ENCODE measurements around the gene ZNF324. TPM values are rescaled to one million over a fixed set of nuclear protein-coding genes. Genes with fewer than 3 reads are reported as not detected.

Gene ZNF324
- total RNA-seq, 1 experiment from 2014 or later = 11.3 TPM

GRCh38 chr19:58479303-58479702 is 12.4 kb downstream of the ZNF324 start:
- Histone ChIP-seq H3K9ac (ENCODE audit: low read length) (no peak overlapping the region), H4K20me1 (ENCODE audit: insufficient read depth) (no peaks in the 10 kb centered on the region), H3K36me3 (ENCODE audit: control insufficient read depth in 1 of 2, insufficient read depth in 2 of 2, low read length in 2 of 2) (no peaks in the 10 kb centered on the region), H3K27ac (ENCODE audit: low read depth, low read length) (no peak overlapping the region), H3K9me2 (ENCODE audit: insufficient read depth) (no peaks in the 10 kb centered on the region), H3K79me2 (ENCODE audit: insufficient read depth, low read length) (no peaks in the 10 kb centered on the region), H3K4me1 (ENCODE audit: control insufficient read depth in 1 of 2, insufficient read depth in 2 of 2, low read length in 2 of 2) (peaks cover 13 to 25% of the 10 kb centered on the region in 2 experiments), H3K4me2 (ENCODE audit: low read length) (no peak overlapping the region), H3K27me3 (ENCODE audit: insufficient read depth, low read length) (no peaks in the 10 kb centered on the region), H2AFZ (ENCODE audit: low read depth, low read length, poor library complexity, severe bottlenecking) (no peak overlapping the region), H3K4me3 (replicated peaks in 1 of 2; ENCODE audit: low read depth in 1 of 2, low read length in 2 of 2) (no peak overlapping the region), H3K9me3 (ENCODE audit: control insufficient read depth in 1 of 2, insufficient read depth in 1 of 2, low read depth in 1 of 2, low read length in 2 of 2) (no peaks in the 10 kb centered on the region)
- TF ChIP-seq SIN3A (IDR thresholded peaks at IDR 0.05; ENCODE audit: low read depth) (no peak), FOSL1 (IDR thresholded peaks at IDR 0.05; ENCODE audit: low read depth) (no peak), ATF3 (IDR thresholded peaks at IDR 0.05) (no peak), POLR2A (IDR thresholded peaks at IDR 0.05; ENCODE audit: borderline replicate concordance, extremely low read depth, insufficient read depth, insufficient read length) (no peak), EZH2phosphoT487 (IDR thresholded peaks at IDR 0.05; ENCODE audit: borderline replicate concordance) (no peak)
- TF ChIP-seq, protein P1, sequence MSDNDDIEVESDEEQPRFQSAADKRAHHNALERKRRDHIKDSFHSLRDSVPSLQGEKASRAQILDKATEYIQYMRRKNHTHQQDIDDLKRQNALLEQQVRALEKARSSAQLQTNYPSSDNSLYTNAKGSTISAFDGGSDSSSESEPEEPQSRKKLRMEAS (IDR thresholded peaks at IDR 0.05) = no peak
- ATAC-seq = no peak
- ChIA-PET CTCF (no interaction called here), RAD21 (ENCODE audit: low non-redundant PET in 1 of 2, low total read pairs in 2 of 2, uncharacterized antibody in 2 of 2, unreplicated experiment in 2 of 2) (no interaction called here), POLR2A (no interaction called here)
- DNase-seq (ENCODE audit: low read depth, low spot score) = no peak
- intact Hi-C loops (cut with micrococcal nuclease) = no loop called here
- BruUV-seq (replicated peaks) = no TSS peak

DNA sequence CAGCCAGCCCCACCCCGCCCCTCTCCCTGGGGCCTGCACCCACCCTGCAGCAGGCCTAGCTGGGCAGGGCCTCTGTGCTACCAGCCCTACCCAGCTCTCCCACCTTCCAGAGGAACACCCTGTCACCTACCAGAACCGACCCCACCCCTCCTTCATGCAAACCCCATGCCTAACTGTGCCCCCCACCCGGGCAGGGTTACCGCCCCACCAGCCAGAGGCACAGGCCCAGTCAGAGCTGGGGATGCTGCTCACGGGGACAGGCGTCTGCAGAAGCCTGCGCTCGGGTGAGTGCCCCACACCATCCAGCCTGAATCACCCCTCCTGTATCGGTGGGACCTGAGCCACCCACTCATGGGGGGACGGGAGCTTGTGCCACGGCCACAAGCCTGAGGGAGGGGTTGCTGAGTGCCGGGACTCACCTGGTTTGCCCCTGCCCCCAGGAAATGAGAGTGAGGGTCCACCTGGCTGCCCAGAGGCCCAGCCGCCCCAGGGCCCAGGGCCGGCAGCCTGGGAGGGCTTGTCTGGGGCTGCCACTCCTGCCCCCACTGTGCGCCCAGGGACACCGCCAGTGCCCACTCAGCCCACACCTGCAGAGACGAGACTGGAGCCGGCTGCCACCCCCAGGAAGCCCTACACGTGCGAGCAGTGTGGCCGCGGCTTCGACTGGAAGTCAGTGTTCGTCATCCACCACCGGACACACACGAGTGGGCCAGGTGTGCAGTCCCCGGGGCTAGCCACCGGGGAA is 13.0 kb downstream of the ZNF324 start:
- Histone ChIP-seq H3K9me3 (ENCODE audit: control insufficient read depth in 1 of 2, insufficient read depth in 1 of 2, low read depth in 1 of 2, low read length in 2 of 2) (no peaks in the 10 kb centered on the region), H3K4me3 (replicated peaks in 1 of 2; ENCODE audit: low read depth in 1 of 2, low read length in 2 of 2) (no peak overlapping the region), H3K9ac (ENCODE audit: low read length) (no peak overlapping the region), H3K79me2 (ENCODE audit: insufficient read depth, low read length) (no peaks in the 10 kb centered on the region), H3K27me3 (ENCODE audit: insufficient read depth, low read length) (no peaks in the 10 kb centered on the region), H3K9me2 (ENCODE audit: insufficient read depth) (no peaks in the 10 kb centered on the region), H3K27ac (ENCODE audit: low read depth, low read length) (no peak overlapping the region), H3K4me1 (ENCODE audit: control insufficient read depth in 1 of 2, insufficient read depth in 2 of 2, low read length in 2 of 2) (peaks cover 9 to 21% of the 10 kb centered on the region in 2 experiments), H2AFZ (ENCODE audit: low read depth, low read length, poor library complexity, severe bottlenecking) (no peak overlapping the region), H4K20me1 (ENCODE audit: insufficient read depth) (no peaks in the 10 kb centered on the region), H3K36me3 (ENCODE audit: control insufficient read depth in 1 of 2, insufficient read depth in 2 of 2, low read length in 2 of 2) (no peaks in the 10 kb centered on the region), H3K4me2 (ENCODE audit: low read length) (no peak overlapping the region)
- ATAC-seq (no peak), DNase-seq (ENCODE audit: low read depth, low spot score) (no peak)
- CTCF ChIA-PET = no interaction called here
- POLR2A ChIA-PET = no interaction called here
- BruUV-seq (replicated peaks) = no TSS peak
- intact Hi-C loops (cut with micrococcal nuclease) = no loop called here
- RAD21 ChIA-PET (ENCODE audit: low non-redundant PET in 1 of 2, low total read pairs in 2 of 2, uncharacterized antibody in 2 of 2, unreplicated experiment in 2 of 2) = no interaction called here
- TF ChIP-seq CTCF (IDR thresholded peaks at IDR 0.05 in 2 of 3, conservative IDR thresholded peaks at IDR 0.05 in 1 of 3; ENCODE audit: borderline replicate concordance in 1 of 3, insufficient read depth in 1 of 3, low read depth in 2 of 3, low read length in 2 of 3) = no peak
- no peak for TF ChIP-seq SIN3A (IDR thresholded peaks at IDR 0.05; ENCODE audit: low read depth)
- TF ChIP-seq, protein P2, sequence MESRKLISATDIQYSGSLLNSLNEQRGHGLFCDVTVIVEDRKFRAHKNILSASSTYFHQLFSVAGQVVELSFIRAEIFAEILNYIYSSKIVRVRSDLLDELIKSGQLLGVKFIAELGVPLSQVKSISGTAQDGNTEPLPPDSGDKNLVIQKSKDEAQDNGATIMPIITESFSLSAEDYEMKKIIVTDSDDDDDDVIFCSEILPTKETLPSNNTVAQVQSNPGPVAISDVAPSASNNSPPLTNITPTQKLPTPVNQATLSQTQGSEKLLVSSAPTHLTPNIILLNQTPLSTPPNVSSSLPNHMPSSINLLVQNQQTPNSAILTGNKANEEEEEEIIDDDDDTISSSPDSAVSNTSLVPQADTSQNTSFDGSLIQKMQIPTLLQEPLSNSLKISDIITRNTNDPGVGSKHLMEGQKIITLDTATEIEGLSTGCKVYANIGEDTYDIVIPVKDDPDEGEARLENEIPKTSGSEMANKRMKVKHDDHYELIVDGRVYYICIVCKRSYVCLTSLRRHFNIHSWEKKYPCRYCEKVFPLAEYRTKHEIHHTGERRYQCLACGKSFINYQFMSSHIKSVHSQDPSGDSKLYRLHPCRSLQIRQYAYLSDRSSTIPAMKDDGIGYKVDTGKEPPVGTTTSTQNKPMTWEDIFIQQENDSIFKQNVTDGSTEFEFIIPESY (IDR thresholded peaks at IDR 0.05; ENCODE audit: extremely low read depth, insufficient replicate concordance, low read length) = no peak
- TF ChIP-seq ZNF274 (IDR thresholded peaks at IDR 0.05; ENCODE audit: low read depth, low read length) = no peak
- TF ChIP-seq EGR1 (IDR thresholded peaks at IDR 0.05; ENCODE audit: low read depth) = no peak

Measured in HCT116 (cell line).